GM19043 (cell line): Measurements from ENCODE around the gene PCCA.

ENCODE experiments used
- ATAC-seq: cut with Tn5 transposase; IDR thresholded peaks from one replicate; pipeline ENCODE4 v1.9.1; 2021; ENCODE audit warnings: low read depth; ENCODE audit not compliant: unreplicated experiment

The PCCA gene

DNA sequence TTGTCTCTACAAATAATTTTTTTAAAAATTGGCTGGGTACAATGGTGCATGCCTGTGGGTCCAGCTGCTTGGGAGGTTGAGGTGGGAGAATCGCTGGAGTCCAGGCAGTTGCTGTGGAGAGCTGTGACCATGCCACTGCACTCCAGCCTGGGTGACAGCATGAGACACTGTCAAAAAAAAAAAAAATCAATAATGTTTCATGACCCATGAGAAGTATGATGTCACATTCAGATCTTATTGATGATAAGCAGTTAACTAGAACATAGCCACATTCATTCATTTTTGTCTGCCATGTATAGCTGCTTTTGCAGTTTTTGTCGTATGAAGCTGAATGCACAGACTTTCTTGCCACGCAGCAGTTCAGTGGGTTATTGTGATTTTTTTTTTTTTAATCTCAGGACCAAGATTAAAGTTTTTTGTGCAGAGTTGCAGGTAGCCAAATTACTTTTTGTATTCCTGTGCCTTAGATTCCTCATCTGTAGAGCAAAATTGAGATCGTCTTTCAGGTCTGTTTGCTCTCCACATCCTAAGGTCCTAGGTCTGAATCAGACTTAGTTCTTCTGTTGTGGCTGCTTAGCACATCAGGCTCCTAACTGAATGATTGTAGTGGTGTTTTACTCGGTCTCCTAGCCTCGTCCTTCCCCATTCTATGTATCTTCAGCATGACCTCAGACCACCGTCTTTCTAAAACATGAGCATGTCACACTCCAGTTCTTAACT lies 354.5 kb downstream of the PCCA start:
- ATAC-seq: no peak

DNA sequence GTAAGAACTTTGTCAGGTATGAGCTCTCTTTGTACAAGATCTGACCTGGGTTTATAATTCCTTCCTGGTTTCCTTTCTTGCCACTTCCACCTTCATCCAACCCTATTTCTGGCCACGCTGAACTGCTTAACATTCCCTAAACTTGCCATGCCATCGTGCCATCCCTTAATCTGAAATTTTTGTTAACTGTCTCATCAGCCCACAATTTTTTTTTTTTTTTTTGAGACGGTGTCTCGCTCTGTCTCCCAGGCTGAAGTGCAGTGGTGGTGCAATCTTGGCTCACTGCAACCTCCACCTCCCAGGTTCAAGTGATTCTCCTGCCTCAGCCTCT lies 355.1 kb downstream of the PCCA start:
- no peak for ATAC-seq

DNA sequence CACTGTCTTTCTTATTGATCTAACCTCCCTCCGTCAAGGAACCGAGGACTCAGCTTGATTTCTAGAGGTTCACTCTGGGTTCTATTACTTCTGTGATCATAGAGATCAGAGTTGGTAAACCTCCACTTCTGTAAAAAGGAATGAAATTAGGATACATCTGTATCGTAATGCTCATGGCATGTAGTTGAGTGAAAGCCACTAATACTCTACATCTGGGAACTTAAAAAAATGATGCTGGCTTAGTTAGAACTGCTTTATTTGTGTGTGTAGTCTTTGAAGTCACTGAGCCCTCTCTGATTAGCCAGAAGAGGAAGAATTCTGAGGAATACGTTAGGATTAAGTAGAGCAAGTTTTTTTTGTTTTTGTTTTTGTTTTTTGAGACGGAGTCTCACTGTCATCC lies 358.9 kb downstream of the PCCA start:
- no peak for ATAC-seq

DNA sequence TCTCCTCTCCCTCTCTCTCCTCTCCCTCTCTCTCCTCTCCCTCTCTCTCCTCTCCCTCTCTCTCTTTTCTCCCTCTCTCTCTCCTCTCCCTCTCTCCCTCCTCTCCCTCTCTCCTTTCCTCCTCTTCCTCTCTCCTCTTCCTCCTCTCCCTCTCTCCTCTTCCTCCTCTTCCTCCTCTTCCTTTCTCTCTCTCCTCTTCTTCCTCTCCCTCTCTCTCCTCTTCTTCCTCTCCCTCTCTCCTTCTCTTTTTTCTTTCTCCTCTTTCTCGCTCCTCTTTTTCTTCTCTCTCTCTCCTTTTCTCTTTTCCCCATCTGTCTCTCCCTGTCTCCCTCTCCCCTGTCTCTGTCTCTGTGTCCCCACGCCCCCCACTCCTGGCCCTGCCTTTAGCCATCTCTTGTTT lies 363.0 kb downstream of the PCCA start:
- ATAC-seq: no peak

DNA sequence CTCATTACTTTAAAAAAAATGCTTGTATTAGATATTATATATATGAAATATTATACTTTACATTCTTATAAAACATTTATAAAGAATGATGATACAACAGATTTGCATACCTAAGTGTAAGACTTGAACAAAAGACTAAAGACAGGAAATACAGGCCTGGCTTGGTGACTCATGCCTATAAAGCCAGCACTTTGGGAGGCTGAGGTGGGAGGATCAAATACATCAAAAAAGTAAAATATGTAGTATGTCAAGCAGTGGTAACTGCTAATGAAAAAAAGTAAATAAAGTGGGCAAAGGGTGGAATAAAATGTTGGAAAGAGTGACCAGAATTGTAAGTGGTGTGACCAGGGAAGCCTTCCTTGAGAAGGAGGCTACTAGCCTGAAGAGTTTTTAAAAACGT lies 366.0 kb downstream of the PCCA start:
- ATAC-seq: no peak

DNA sequence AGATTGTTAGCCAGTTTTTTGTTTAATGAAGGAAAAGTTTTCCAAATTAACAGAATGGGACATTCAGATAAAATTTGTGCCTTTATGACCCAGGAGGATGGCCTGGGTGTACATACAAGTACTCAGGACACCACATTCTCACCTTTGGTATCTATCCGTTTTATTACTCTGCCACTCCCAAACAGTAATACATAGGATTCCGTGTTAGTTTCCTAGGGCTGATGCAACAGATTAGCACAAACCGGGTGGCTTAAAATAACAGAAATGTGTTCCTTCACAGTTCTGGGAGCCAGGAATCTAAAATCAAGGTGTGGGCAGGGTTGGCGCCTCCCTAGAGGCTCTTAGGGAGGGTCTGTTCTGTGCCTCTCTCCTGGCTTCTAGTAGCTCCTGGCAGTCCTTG lies 369.8 kb downstream of the PCCA start:
- ATAC-seq: no peak

DNA sequence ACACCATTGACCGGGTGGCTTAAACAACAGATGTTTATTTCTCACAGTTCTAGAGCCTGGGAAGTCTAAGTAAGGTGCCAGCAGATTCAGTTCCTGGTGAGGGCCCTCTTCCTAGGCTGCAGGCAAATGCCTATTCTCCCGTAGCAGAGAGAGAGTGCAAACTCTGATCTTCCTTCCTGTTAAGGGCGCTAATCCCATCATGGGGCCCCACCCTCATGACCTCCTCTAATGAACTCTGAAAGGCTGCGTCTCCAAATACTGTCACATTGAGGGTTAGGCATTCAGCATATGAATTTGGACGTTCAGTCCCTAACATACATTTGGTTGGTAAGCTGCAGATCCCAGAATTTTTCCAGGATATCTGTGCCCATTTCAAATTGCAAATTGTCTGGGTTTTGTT lies 370.9 kb downstream of the PCCA start:
- ATAC-seq: no peak

DNA sequence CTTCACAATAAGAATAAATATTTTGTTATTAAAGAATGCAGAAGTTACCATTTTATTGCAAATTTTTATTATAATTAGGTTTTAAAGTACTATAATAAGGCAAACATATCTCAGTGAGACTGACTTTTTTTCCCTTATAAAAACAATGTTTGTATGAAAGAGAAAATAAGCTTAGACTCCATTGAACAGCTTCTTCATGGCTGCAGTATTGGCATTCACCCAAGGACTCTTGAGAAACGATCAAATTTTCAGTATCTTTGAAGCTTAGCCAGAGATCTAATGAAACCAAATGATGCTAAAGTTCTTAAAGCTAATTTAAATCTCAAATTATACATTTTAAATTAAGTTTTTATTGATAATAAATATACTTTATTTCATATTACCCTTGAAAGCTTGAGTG lies 371.4 kb downstream of the PCCA start:
- ATAC-seq: no peak

DNA sequence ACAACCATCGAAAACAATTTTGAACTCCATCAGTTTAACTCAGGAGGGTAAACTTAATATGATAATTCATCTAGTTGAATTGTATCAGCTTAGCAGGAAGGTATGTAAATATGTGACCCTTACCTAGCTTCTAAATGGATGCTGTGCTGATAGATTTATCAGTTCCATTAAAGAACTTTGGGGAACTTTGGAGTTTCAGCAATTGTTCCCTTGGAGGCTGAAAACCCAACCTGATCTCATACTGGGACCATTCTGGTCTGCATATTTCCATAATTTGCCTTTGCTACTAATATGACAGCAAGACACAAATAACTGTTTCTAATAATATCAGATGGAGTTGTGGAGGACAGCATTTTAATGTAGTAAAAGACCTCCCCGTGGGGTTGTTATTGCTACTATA lies 371.9 kb downstream of the PCCA start:
- no peak for ATAC-seq

DNA sequence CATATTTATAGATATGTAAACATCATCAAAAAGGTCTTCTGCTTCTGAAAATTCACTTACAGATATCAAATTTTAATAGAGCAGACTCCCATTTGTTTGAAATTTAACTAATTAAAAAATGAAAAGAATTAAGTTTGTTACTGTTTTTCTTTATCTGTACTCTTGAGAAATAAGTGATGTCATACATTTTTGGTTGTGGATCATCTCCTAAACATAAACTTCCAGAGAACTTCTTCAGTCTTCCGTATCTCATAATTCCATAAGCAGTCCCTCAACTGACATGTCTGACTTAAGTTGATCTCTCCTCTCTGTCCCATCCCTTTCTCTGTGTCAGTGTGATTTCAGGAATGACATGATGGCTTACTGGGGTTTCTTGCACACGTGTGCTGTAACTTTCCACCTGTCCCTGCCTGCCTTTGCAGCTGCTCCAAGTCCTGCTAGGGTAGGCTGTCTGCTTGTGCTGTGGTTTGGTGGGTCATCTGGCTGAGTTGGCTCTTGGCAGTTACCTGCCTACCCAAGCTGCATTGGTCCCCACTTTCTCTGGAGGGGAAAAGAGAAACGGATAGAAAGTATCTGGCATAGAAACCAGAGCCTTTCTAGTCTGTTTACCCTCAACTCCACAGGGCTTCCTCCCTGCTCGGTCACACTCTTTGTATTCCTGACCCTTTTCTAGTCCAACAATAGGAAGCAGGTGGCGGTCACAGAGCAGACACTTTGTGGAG lies 372.6 kb downstream of the PCCA start:
- no peak for ATAC-seq

DNA sequence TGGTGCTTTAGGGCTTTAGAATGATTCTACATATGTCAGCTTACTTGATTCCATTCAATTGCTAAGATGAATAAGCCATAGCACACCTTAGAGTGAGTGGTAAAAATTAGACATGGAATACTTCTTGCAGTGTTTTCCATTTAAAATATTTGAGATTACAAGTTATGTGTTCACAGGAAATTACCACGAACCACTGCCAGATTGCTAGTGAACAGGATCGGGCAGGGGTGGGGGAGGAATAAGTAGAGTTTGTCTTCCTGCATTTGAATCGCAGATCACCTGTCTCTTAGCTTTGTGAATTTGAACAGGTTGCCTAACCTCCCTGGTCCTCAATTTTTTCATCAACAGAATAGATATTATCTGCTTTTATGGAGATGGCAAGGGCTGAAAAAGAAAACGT lies 375.1 kb downstream of the PCCA start:
- ATAC-seq: no peak

DNA sequence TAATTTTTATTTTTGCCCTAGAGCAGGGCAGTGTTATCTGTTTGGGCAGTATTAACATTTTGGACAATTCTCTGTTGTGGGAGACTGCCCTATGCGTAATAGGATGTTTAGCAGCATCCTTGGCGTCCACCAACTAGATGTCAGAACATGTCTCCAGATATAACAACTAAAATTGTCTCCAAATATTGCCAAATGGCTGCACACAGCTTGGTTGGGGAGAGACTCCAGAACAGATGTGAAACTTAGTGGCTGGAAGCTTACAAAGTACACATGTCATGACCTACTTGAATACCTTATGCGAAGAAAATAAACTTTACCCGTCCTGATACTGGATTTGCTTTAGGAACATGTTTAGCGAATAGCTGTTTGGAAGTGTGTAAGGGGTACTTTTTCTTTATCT lies 376.7 kb downstream of the PCCA start:
- ATAC-seq: no peak

DNA sequence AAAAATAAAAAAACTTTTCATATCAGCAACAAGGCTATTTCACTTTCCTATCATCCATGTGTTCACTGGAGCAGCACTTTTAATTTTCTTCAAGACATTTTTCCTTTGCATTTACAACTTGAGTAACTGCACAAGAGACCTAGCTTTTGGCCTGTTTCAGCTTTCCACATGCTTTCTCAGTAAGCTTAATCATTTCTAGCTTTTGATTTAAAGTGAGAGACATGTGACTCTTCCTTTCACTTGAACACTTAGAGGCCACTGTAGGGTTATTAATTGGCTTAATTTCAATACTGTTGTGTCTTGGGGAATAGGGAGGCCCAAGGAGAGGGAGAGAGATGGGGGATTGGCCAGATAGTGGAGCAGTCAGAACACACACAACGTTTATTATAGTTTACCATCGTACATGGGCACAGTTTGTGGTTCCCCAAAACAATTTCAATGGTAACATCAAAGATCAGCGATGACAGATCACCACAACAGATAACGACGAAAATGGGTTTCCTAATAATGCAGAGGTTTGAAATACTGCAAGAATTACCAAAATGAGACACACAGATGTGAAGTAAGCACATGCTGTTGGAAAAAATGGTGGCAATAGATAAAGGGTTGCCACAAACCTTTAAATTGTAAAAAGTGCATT lies 382.1 kb downstream of the PCCA start:
- no peak for ATAC-seq

DNA sequence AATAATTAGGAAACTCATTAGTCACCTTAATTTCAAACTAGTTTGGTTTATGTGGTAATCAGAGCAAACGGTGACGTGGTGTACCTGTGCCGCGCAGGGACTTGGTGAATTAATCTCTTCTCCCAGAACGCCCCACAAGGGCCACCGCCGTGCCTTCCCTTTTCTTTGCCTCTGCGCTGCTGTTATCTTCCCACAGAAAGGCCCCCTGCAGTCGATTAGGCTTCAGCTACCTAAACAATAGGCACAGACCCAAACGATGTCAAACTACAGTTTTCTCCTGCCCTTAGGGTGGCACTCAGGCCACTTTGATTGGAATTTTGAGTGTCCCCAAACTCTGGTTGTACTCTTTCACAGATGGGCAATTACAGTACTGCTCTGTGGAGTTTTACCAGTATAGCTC lies 384.2 kb downstream of the PCCA start:
- no peak for ATAC-seq

DNA sequence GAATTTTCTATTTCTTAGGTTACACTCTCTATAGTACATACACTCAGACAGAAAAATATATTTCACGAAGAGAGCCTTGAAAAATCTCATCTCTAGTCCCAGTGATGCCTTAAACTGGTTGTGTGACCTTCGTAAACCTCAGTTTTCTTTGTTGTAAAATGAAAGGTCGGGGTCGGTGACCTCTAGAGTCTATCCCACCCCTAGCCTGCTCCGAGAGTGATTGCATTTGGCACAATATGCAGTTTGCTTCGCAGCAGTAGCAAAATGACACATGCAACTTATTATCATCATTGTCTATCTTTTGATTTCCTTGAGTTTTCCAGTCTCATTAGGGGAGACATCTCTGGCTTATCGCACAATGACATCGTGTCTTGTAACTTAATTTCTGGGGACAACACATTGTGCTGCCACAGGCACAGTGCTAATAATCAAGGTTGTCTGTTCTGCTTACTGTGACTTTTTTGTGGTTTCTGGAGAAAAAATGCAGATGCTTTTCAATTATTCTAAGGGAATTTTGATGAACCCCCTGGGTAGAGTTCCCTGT lies 384.7 kb downstream of the PCCA start:
- no peak for ATAC-seq

DNA sequence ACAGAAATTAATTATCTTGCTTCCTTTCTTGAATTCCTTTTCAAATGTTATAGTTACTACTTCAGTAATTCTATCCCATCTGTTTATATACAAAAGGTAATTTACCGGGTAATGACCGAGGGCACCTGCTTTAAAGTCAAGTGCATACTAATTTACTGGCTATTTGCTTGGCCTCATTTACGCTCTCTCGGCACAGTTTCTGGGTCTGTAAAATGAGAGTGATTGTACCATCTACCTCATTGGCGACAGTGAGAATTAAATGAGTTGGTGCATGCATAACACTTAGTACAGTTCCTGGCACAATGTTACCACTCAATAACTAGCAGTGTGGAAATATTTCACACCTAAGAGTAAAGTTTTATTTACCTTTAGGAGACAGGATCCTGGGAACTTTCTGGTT lies 388.1 kb downstream of the PCCA start:
- ATAC-seq: no peak

DNA sequence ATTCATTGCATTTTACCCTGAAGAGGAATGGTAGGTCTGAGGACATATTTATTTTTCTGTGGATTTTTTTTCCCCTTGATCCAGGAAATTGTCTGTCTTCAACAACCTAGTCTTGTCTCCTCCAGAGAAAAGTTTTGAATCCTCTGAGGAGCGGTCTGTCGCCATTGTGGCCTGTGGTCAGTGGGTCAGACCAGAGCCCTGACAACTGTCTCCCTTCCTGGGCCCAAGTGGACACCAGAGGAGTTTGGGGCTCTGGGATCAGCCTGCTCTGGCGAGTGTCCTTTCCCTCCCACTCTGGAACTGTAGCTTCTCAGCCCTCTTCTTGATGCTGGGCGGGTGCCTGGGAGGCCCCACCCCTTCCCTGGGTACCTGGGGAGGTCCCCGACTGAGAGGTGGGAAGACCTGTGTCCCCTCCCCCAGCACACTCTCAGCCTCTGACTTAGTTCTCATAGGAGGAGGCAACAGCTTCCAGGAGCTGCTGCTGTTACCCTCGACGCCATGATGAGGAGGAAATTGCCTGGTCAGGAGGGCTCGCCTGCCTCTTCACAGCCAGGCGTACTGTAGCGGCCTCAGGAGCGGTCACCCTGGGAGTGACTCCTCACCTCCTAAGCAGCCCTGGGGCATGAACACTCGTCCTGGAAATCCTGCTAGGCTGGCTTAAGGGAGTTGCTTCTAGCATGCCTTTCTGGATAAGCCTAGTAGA lies 389.4 kb downstream of the PCCA start:
- ATAC-seq: no peak

DNA sequence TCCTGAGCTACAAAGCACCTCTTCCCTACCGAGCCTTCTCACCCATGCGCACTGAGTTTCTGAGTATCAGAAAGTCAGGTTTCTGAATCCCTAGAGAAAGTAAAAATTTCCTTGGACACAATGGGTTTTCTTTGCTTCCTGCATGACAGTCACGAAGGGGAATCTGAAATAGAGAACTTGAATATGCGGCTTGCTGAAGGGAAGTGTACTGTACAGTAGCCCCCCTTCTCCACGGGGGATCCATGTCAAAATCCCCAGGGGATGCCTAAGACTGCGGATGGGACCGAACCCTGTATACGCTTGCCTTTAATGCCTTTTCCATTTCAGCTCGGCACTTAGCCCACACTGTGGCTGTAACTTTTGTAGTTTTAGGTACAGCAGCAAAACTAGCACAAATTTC lies 391.8 kb downstream of the PCCA start:
- no peak for ATAC-seq

DNA sequence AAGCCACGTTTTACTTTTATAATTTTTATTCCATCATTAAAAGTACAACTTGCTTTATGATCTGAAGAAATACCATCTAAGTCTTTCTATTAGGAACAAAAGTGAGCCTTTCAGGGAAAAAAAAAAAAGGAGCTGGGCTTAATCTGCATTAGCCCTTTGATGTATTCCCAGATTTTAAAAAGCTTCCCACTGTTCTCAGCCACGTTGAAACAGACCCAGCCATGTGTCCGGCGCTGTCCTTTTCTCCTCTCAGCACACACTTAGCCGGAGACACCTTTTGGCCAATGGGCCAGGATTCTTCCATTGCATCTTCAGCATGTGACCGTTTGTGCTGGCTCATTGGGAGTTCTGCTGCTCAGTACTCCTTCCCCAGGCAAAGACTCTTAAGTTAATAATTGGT lies 394.2 kb downstream of the PCCA start:
- no peak for ATAC-seq

DNA sequence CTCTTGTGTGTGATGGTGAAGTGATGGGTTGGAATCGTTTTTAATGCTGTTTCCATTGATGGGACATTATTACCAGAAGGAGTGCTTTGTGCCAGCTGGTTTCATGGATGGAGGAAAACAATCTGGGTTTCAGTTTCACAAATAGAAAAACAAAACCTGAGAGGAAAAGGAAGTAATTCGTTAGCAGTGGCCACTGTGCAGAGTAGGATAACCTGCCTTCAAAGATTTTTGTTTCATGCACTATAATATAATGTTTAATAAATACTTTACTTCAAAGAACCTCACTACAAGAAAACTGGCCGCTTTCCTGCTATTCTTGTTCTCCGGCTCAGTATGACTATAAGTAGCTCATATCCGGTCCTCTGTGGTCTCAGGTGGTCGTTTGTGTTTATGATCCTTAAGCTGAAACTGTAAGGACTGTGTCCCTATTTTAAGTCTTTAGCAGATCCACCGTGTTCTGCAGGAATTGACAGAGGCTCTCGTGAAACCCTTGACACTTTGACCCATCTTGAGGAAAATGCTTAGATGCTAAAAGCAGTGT lies 395.0 kb downstream of the PCCA start:
- ATAC-seq: no peak

DNA sequence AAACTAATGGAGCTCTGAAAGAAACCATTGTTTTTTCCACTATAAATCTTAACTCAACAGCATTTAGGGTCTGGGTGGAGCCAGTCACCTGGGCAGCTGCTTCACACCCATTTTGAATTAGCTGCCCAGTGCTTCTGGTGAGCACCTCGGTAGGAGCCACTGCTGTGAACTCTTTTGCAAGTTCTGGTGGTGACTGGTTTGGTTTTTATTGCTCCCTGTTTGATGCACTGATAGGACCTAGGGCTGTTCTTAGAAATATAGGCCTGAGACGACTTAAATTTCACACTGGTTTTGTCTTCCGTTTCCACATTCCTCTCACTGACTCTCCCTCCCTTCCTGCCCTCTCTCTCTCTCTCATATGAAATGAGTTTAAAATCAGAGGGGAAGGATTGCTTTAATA lies 395.8 kb downstream of the PCCA start:
- no peak for ATAC-seq
